HG02943 (cell line): ENCODE results near the gene D2HGDH.
"Not testable (repeated sequence)": the region's sequence is repeated elsewhere in the genome, so short reads cannot be mapped to it uniquely, and the experiment has no call there.

Experiments used
- ATAC-seq: cut with Tn5 transposase; IDR thresholded peaks from one replicate; pipeline ENCODE4 v1.9.1; 2021; ENCODE audit warnings: mild to moderate bottlenecking, low read depth, moderate library complexity; ENCODE audit not compliant: unreplicated experiment

Gene D2HGDH

GRCh38 chr2:241803387-241804325 is 69.2 kb downstream of the D2HGDH start:
- ATAC-seq, result no peak

GRCh38 chr2:241804326-241805229 is 70.1 kb downstream of the D2HGDH start:
- no peak for ATAC-seq

GRCh38 chr2:241806217-241806616 is 71.8 kb downstream of the D2HGDH start:
- not testable (repeated sequence) for ATAC-seq

- ATAC-seq, result no peak
Observed at GRCh38 chr2:241808051-241808720, 73.8 kb downstream of the D2HGDH start.

GRCh38 chr2:241808721-241809382 is 74.4 kb downstream of the D2HGDH start, which contains the start of gene NEU4:
Gene NEU4 (plus strand): TSS chr2:241809193. CDS start chr2:241814485, 5,292 bp downstream.
- ATAC-seq, result no peak

- no peak for ATAC-seq
Observed at GRCh38 chr2:241809383-241810306, 75.2 kb downstream of the D2HGDH start.

- ATAC-seq, result no peak
Observed at GRCh38 chr2:241810307-241811200, 76.1 kb downstream of the D2HGDH start.

GRCh38 chr2:241811201-241811951 is 76.9 kb downstream of the D2HGDH start:
- no peak for ATAC-seq

- no peak for ATAC-seq
Observed at GRCh38 chr2:241811952-241812729, 77.7 kb downstream of the D2HGDH start.

GRCh38 chr2:241812730-241813643 is 78.6 kb downstream of the D2HGDH start:
- no peak for ATAC-seq

- no peak for ATAC-seq
Observed at GRCh38 chr2:241813644-241814392, 79.4 kb downstream of the D2HGDH start.

GRCh38 chr2:241814393-241814642 is 79.9 kb downstream of the D2HGDH start:
- no peak for ATAC-seq

GRCh38 chr2:241814643-241815476 is 80.4 kb downstream of the D2HGDH start:
- ATAC-seq, result no peak
